B cell (primary cell): ENCODE data around the gene KCNK13.

Source experiments
- CTCF ChIP-seq: fragments of 200-600 bp; IDR thresholded peaks from one replicate; pipeline ENCODE4 v1.8.0; 2022; ENCODE audit warnings: antibody characterized with exemption, mild to moderate bottlenecking
- EZH2 ChIP-seq: IDR thresholded peaks from 2 replicates; pipeline ENCODE4 v1.6.1; 2012; ENCODE audit warnings: borderline replicate concordance, low read depth, mild to moderate bottlenecking, moderate library complexity, low read length; ENCODE audit not compliant: insufficient read depth, poor library complexity, severe bottlenecking

GRCh38 chr14:90140956-90141316 is 79.1 kb downstream of the KCNK13 start:
- TF ChIP-seq CTCF (no peak), EZH2 (no peak)
